Measurements from ENCODE around the gene PTPRE.

The PTPRE gene

GRCh38 chr10:127875916-127876315, 31.0 kb upstream of the PTPRE start:
- TF ChIP-seq POLR2A (IDR thresholded peaks at IDR 0.05; ENCODE audit: low read length) (no peak), GATA1 (IDR thresholded peaks at IDR 0.05; ENCODE audit: low read depth, low read length) (no peak)

GRCh38 chr10:127877116-127877515, 29.8 kb upstream of the PTPRE start:
- TF ChIP-seq POLR2A (IDR thresholded peaks at IDR 0.05; ENCODE audit: low read length) (no peak), GATA1 (IDR thresholded peaks at IDR 0.05; ENCODE audit: low read depth, low read length) (no peak)
- DNase-seq: no peak

More at GRCh38 chr10:127875916-127876315, 31.0 kb upstream of the PTPRE start:
- DNase-seq: no peak

DNA sequence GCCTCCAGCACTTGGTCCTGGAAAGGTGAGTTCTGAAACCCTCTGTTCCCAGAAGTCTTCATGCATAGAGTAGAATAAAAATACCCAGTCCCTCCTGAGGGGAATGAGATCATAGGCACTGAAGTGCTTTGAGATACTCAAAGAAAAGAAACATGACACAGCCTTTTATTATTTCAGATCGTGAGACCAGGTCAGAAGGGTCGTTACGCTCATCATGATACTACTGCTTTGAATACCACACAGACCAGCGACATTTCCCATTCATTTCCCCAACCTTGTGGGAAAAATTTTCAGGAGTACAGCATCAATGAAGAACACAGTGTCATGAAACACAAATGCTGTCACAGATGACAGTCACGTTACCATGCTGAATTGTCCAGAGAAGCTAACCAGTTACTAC, 29.2 kb upstream of the PTPRE start:
- TF ChIP-seq POLR2A (IDR thresholded peaks at IDR 0.05; ENCODE audit: low read length) (no peak), GATA1 (IDR thresholded peaks at IDR 0.05; ENCODE audit: low read depth, low read length) (no peak)
- no peak for DNase-seq

DNA sequence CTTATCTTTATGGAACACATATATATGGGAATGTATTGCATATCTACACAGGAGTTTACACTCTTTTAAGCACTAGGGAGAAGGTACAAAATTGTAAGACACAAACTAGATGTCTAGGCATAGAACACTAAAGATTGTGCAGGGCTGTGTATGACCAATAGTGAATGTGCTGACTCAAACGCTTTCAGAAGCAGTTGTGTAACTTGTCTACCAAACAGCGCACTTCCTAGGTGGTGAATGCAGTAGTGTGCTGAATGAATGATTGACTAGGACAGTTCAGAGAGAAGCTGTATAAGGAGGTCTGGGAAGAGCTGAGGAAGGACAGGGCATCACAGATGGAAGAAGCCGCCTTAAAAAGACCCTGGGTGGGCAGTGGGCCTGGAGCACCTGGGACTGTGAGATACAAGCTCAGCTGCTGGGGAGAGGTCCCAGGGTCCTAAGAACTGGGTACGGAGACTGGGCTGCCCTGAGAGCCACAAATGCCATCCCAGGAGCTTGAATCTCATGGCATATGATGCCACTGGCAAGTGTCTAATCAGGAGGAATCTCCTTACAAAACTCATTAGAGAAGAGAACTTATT, 28.3 kb upstream of the PTPRE start:
- DNase-seq: no peak
- TF ChIP-seq POLR2A (IDR thresholded peaks at IDR 0.05; ENCODE audit: low read length) (no peak), GATA1 (IDR thresholded peaks at IDR 0.05; ENCODE audit: low read depth, low read length) (no peak)

GRCh38 chr10:127880557-127880956, 26.3 kb upstream of the PTPRE start:
- no peak for DNase-seq

GRCh38 chr10:127881262-127881661, 25.6 kb upstream of the PTPRE start:
- no peak for DNase-seq
- TF ChIP-seq POLR2A (IDR thresholded peaks at IDR 0.05; ENCODE audit: low read length) (no peak), GATA1 (IDR thresholded peaks at IDR 0.05; ENCODE audit: low read depth, low read length) (no peak)

More at GRCh38 chr10:127880557-127880956, 26.3 kb upstream of the PTPRE start:
- TF ChIP-seq GATA1 (IDR thresholded peaks at IDR 0.05; ENCODE audit: low read depth, low read length) (no peak), POLR2A (IDR thresholded peaks at IDR 0.05; ENCODE audit: low read length) (no peak)

GRCh38 chr10:127882391-127882790, 24.5 kb upstream of the PTPRE start:
- TF ChIP-seq POLR2A (IDR thresholded peaks at IDR 0.05; ENCODE audit: low read length) (no peak), GATA1 (IDR thresholded peaks at IDR 0.05; ENCODE audit: low read depth, low read length) (no peak)
- DNase-seq: no peak

- no peak for DNase-seq
- TF ChIP-seq POLR2A (IDR thresholded peaks at IDR 0.05; ENCODE audit: low read length): no peak
- no peak for TF ChIP-seq GATA1 (IDR thresholded peaks at IDR 0.05; ENCODE audit: low read depth, low read length)
Measured at GRCh38 chr10:127882801-127883459, 24.0 kb upstream of the PTPRE start.

DNA sequence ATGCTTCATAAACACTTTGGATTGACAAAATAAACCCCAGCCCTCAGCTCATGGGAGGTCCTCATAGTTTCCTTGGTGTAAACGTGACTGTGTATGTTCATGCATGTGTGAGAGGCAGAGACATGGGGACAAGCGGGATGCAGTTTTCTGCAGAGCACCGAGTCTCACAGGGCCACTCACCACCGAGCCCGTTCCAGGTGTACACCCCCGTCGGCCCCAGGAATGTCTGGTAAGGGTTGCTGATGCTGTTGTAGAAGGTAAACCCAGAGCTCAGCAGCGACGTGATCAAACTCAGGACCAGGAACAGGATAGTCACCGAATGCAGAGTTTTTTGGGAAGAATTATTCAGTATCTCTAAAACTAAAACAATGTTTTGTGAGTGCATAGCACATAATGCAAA, 23.4 kb upstream of the PTPRE start:
- DNase-seq: no peak
- TF ChIP-seq GATA1 (IDR thresholded peaks at IDR 0.05; ENCODE audit: low read depth, low read length) (no peak), POLR2A (IDR thresholded peaks at IDR 0.05; ENCODE audit: low read length) (no peak)

DNA sequence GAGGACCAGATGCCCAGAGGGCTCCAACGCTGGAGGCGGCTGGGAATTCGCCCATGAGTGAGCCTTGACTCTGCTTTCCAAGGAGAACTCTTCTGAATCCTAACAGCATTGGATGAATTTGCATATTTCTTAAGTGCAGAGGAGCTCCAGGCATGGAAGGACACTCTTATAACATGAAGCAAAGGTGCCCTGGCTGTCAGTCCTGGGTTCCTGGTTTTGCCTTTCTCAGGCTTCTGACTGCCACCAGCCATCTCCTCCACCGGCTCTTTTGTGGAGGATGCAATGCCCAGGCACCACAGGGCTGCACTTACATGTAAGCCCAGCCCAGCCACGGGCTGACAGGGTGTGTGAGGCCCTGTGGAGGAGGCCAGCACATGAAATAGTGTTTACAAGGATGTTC, 22.4 kb upstream of the PTPRE start:
- no peak for TF ChIP-seq POLR2A (IDR thresholded peaks at IDR 0.05; ENCODE audit: low read length)
- TF ChIP-seq GATA1 (IDR thresholded peaks at IDR 0.05; ENCODE audit: low read depth, low read length): no peak
- no peak for DNase-seq

GRCh38 chr10:127886371-127887051, 20.4 kb upstream of the PTPRE start:
- TF ChIP-seq POLR2A (IDR thresholded peaks at IDR 0.05; ENCODE audit: low read length): no peak
- DNase-seq: no peak

DNA sequence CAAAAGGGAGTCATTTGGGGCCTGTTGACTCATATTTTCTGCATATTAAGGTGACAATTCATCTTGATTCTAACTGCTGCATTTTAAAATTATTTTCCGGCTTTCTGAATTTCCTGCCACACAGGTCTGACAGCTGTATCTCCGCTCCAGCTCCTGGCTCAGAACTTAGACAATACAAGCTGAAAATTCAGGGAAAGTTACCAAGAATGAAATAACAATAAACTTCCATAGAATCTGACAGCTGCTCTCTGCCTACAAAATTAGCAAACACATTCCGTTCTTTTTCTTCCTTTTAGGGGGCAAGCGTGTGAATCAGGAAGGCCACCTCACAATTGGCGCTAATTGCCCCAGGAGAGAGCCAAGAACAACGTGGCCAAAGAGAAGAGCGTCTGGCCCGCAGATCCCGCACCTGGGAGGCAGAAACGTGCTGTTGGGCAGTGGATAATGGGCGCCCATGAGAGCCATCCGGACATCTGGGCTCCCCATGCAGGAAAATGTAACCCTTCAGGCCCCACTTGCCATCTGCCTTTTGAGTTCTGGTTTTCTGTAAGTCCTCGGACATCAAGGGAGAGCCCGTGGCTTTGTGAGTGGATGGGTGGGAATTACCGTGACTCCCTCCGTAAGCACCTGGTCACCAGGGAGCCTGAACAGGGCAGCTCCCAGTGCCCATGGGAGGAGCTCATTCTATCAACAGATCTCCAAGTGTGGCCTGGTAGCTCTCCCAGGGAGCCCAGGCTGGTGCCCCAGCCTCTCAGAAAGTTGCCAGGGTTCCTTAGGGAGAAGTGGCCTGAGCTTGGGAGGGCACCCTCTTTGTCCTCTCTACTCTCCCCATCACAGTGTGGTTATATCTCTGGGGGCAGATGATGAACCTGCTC, 19.1 kb upstream of the PTPRE start:
- no peak for TF ChIP-seq POLR2A (IDR thresholded peaks at IDR 0.05; ENCODE audit: low read length)
- no peak for TF ChIP-seq GATA1 (IDR thresholded peaks at IDR 0.05; ENCODE audit: low read depth, low read length)
- DNase-seq: no peak

GRCh38 chr10:127888521-127889312, 18.2 kb upstream of the PTPRE start:
- TF ChIP-seq GATA1 (IDR thresholded peaks at IDR 0.05; ENCODE audit: low read depth, low read length): no peak
- no peak for TF ChIP-seq POLR2A (IDR thresholded peaks at IDR 0.05; ENCODE audit: low read length)

More at GRCh38 chr10:127888521-127889312, 18.2 kb upstream of the PTPRE start:
- no peak for DNase-seq

Data from erythroblast (primary cell).